HG03175 (cell line): Measurements from ENCODE around the gene SPNS1.
"Not testable (repeated sequence)": the region's sequence is repeated elsewhere in the genome, so short reads cannot be mapped to it uniquely, and the experiment has no call there.

Experiments
- ATAC-seq: cut with Tn5 transposase; IDR thresholded peaks from one replicate; pipeline ENCODE4 v1.9.1; 2021; ENCODE audit warnings: mild to moderate bottlenecking, moderate library complexity; ENCODE audit not compliant: unreplicated experiment

Gene SPNS1

GRCh38 chr16:28987170-28987853 lies 12.7 kb downstream of the SPNS1 start:
- ATAC-seq = no peak

DNA sequence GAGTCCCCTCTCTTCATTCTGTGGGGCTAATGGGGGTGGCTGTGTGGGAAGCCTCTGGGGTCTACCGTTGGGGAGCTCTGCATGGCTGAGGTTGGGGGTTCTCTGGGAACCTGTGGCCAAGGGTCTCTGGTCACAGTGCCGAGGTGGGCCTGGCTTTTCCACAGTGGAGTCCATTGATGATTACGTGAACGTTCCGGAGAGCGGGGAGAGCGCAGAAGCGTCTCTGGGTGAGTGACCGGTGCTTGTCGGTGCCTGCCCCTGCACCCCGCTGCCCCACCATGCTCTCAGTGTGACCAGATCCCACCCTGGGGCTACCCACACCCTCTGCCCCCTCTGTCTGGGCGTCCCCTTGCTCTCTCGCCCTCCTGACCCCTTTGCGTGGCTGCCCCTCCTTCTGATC lies 14.8 kb downstream of the SPNS1 start:
- no peak for ATAC-seq

DNA sequence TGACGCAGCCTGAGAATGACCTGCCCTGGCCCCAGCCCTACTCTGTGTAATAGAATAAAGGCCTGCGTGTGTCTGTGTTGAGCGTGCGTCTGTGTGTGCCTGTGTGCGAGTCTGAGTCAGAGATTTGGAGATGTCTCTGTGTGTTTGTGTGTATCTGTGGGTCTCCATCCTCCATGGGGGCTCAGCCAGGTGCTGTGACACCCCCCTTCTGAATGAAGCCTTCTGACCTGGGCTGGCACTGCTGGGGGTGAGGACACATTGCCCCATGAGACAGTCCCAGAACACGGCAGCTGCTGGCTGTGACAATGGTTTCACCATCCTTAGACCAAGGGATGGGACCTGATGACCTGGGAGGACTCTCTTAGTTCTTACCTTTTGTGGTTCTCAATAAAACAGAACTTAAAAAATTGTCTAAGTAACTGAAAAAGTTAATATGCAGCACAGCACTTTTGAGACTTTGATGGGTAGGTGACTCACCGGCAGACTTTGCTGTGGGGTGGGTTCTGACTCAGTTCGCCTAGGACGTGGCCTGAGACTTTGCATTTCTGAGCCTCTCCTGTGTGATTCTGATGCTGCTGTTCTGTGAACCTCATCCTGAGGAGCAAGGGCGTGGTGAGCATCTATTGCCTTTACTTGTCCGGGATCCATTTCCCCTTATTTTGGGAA lies 15.9 kb downstream of the SPNS1 start:
- ATAC-seq = no peak

DNA sequence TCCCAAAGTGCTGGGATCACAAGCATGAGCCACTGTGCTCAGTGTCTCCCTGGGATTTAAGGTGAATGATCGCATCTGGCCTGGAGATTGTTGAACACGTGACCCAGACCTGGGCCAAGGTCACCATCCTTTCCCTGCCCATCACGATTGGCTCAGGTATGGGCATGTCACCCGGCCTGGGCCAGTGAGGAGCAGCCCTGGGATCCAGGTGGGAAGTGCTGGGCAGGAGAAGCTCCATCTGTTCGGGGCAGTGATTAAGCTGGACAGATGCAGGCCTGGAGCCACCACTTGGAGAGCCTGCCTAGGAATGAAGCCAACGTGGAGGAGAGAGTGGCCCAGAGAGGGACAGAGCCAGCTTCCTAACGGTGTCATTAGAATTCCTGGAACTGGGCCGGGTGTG lies 17.1 kb downstream of the SPNS1 start:
- ATAC-seq = no peak

DNA sequence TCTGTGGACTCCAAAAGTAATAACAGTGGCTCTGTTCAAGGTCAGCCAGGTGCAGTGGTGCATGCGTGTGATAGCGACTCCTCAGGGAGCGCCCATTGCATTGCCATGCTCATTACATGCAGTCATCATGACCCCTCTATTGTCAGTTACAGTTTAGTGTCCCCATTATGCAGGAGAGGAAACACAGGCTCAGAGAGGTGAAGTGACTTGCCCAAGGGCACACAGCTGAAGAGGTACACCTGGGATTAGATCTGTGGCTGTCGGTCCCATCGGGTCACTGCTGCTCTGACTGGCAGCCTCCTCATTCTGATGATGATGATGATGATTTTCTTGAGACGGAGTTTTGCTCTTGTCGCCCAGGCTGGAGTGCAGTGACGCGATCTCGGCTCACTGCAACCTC lies 17.9 kb downstream of the SPNS1 start:
- ATAC-seq = no peak

GRCh38 chr16:28998837-28999236 lies 24.3 kb downstream of the SPNS1 start:
- no peak for ATAC-seq

DNA sequence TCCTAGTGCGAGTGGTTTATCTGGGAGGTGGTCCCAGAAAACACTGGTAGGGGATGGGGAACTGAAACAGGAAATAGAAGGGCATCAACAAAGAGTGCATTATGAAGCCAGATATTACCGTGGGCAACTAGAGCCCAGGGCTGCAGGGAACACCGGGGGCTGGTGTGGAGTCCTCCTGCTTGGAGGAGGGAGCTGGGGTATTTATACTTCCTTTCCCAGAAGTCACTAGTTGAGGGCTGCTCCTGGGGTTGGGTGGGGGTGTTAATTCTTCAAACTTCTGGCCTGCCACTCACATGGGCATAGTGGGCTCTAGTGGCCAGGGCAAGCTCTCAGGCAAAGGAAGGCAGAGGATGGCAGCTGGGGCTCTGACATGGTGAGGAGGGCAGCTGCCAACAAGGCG lies 25.0 kb downstream of the SPNS1 start:
- no peak for ATAC-seq

DNA sequence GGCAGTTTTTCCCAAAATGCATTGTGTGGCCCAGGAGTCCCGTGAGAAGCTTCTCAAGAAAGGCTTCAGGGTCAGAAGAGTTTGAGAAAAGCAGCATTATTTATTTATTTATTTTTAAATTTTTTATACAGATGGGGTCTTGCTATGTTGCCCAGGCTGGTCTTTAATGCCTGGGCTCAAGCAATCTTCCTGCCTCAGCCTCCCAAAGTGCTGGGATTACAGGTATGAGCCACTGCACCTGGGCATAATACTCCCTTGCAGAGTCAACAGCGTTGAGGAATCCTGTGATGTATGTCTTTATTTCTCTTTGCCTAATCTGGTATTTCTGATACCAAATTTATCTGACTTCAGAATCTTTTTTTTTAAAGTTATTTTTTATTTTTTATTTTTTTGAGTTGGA lies 25.4 kb downstream of the SPNS1 start:
- ATAC-seq = no peak

DNA sequence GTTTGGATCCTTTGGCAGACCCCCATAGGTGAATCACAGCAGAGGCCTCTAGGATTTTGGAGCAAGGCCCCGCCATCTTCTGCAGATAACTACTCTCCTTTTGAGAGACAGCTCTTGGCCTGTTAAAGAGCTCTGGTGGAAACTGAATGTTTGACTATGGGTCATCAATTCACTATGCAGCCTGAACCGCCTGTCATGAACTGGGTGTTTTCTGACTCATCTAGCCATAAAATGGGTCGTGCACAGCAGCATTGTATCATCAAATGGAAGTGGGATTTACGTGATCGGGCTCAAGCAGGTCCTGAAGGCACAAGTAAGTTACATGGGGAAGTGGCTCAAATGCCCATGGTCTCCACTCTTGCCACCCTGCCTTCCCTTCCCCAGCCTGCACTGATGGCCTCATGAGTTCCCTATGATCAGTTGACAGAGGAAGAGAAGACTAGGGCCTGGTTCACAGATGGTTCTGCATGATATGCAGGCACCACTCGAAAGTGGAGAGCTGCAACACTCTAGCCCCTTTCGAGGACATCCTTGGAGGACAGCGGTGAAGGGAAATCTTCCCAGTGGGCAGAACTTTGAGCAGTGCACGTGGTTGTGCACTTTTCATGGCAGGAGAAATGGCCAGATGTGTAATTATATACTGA lies 30.0 kb downstream of the SPNS1 start:
- not testable (repeated sequence) for ATAC-seq

GRCh38 chr16:29007730-29008593 lies 33.4 kb downstream of the SPNS1 start:
- ATAC-seq = no peak

GRCh38 chr16:29009050-29009837 lies 34.7 kb downstream of the SPNS1 start:
- ATAC-seq = no peak

DNA sequence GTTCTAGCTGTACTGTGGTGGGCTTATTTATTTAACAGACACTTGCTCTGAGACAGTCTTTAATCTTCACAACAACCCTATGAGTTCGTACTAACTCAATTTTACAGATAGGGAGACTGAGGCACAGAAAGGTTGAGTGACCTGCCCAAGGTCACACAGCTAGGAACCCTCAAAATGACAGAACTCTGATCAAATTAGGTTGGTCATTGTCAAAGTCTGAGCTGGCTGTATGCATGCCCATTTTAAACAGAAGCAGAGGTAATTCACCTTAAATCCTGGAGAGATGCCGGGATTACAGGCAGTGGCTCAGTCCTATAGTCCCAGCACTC lies 35.2 kb downstream of the SPNS1 start:
- no peak for ATAC-seq

DNA sequence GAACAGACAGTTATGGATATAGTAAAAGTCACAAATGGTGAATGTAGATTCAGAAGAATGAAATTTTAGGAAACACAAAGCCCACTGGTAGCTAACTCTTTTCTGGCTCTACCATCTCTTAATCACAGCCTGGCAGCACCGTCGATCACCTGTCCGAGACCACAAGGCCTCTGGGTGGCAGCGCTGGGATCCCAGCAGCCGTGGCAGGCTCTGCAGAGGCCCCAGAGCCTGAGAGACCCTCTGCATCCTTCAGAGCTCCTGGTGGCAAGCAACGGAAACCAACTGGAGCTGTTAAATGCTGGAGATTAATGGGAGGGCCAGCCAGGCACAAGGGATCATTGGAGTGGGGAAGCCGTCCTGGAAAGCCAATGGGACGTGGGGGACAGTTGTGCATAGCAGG lies 36.5 kb downstream of the SPNS1 start:
- no peak for ATAC-seq

DNA sequence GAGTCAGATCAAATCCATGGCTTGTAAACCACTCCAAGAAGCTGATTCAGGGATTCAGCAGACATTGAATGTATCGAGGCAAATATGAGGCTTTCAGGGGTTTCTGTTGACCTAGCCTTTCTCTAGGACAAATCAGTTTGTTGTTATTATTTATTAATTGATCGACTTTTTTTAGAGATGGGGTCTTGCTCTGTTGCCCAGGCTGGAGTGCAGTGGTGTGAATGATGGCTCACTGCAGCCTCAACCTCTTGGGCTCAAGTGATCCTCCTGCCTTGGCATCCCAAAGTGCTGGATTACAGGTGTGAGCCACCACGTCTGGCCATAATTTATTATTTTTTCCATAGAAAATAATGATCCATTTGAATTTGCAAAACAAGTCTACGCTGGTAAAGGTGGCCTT lies 37.3 kb downstream of the SPNS1 start:
- no peak for ATAC-seq

DNA sequence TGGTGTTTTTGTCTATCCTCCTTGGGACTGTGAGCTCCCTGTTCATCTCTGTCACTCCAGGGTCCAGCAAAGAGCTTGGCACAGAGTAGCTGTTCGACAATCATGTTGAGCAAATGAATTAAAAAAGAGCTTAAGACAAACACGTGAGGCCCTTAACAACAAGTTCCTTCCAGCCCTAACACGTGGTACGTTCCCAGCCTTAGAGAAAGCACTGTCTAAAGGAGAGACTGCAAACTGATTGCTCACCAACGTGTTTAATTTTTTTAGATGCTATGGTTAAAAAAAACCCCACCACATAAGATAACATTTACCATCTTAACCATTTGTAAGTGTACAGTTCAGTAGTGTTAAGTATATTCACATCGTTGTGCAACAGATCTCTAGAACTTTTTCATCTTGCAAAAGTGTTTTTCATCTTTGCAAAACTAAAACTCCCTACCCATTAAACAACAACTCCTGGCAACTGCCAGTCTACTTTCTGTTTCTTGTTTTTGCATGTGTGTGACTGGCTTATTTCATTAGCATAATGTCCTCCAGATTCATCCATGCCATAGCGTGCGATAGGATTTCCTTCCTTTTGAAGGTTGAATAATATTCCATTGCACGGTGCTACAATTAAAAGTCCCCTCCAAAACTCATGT lies 38.5 kb downstream of the SPNS1 start:
- ATAC-seq = no peak

- no peak for ATAC-seq
Observed at GRCh38 chr16:29014561-29015069, 40.0 kb downstream of the SPNS1 start.

- ATAC-seq = no peak
Observed at GRCh38 chr16:29022196-29022595, 47.6 kb downstream of the SPNS1 start.

- ATAC-seq = no peak
Observed at GRCh38 chr16:29023279-29024277, 49.0 kb downstream of the SPNS1 start.

DNA sequence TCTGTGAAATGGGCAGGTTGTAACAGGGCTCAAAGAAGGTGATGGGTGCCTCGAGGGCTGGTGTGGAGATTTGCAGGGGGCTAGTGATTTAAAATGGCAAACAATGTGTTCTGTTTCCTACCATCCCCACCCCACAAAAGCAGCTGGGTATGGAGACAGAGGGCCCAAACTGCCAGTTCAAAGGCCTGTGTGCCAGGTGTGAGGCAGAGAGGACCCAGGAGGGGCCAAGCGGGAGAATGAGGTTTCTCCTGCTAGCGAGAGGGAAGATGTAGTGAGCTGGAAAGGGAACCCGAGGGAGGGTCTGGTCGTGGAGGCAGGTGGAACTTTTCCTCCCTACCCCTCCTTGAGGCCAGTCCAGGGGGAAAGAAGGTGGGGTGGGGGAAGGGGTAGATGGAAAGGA lies 49.7 kb downstream of the SPNS1 start:
- ATAC-seq = no peak
